Measurements from ENCODE around the gene SLC6A11.

The SLC6A11 gene

GRCh38 chr3:10925436-10926255 lies 109.6 kb downstream of the SLC6A11 start:
- Mint-ChIP-seq H3K4me1 (no peaks in the 10 kb centered on the region), H3K27ac (no peak overlapping the region), H3K4me3 (no peak overlapping the region), H3K9me3 (peaks cover 3% of the 10 kb centered on the region), H3K36me3 (no peaks in the 10 kb centered on the region)
- DNase-seq (ENCODE audit: low spot score in 2 of 2) (no peak), ATAC-seq (no peak)

GRCh38 chr3:10926256-10926810 lies 110.3 kb downstream of the SLC6A11 start:
- no peak for DNase-seq (ENCODE audit: low spot score in 2 of 2)
- no peaks in the 10 kb centered on the region for H3K9me3 Mint-ChIP-seq
- no peaks in the 10 kb centered on the region for H3K36me3 Mint-ChIP-seq
- no peak overlapping the region for H3K4me3 Mint-ChIP-seq
- ATAC-seq = no peak
- H3K27ac Mint-ChIP-seq = no peak overlapping the region
- no peaks in the 10 kb centered on the region for H3K4me1 Mint-ChIP-seq

DNA sequence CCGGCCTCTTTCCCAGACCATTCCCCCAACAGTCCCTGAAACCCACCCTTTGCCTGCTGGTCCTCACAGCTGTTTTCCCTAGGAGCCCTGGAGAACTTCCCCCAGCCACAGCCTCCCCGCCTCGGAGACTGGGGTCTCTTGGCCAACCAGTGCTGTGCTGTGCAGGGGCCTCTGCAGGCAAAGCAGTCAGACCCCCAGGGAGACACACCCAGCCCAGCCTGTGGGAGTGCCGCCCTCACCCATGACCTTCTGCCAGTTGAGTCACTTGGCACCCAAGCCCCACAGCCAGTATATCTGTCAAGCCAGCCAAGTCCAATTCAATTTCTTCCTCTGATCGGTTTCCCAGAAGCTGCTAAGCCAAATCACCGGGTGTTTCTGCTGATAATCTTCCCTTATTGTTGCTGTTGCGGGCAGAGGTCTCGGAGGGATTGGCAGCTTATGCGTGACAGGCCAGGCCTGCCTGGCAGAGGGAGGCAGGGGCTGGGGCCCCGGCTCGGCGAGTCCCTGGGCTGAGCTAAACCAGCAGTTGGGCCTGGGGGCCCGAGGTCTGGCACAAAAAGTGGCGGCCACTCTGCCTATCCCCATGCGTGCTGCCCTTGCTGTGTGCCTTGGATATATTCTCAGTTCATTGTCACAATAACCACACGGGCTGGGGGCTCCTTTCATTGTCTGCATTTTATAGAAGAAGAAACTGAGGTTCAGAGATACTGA lies 110.9 kb downstream of the SLC6A11 start:
- H3K9me3 Mint-ChIP-seq = no peaks in the 10 kb centered on the region

GRCh38 chr3:10927551-10927950 lies 111.5 kb downstream of the SLC6A11 start:
- Mint-ChIP-seq H3K4me3 (no peak overlapping the region), H3K36me3 (no peaks in the 10 kb centered on the region), H3K9me3 (no peaks in the 10 kb centered on the region), H3K4me1 (no peaks in the 10 kb centered on the region), H3K27ac (no peak overlapping the region)
- ATAC-seq (no peak), DNase-seq (ENCODE audit: low spot score in 2 of 2) (no peak)

More for the DNA sequence above, 110.9 kb downstream of the SLC6A11 start:
- H3K36me3 Mint-ChIP-seq = no peaks in the 10 kb centered on the region
- H3K27ac Mint-ChIP-seq = no peak overlapping the region
- ATAC-seq (no peak), DNase-seq (ENCODE audit: low spot score in 2 of 2) (no peak)
- no peak overlapping the region for H3K4me3 Mint-ChIP-seq
- H3K4me1 Mint-ChIP-seq = no peaks in the 10 kb centered on the region

DNA sequence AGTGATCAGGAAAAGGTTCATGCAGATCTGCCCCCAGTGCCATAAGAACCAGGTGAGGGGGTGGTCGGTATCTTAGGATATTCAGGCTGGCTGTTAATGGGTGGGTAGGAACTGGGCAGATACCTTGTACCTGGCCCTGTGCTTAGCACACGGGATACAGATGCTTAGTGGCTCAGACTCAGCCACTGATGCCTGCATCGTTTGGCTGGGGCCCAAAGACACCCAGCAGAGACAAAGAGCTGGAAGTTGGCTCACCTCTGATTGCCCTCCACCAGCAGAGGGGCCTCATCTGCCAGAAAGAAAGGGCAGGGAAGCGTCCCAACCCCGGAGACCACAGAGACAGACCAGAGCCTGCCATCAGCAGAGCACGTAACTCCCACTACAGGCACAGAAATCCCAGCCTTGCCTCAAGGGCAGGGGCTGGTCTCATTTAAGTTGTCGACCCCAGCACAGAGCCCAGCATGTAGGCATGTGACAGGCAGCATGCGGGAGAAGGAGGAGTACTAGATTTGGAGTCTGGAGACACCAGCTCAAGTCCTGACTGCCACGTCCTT lies 112.5 kb downstream of the SLC6A11 start:
- H3K4me1 Mint-ChIP-seq = no peaks in the 10 kb centered on the region
- no peak overlapping the region for H3K4me3 Mint-ChIP-seq
- no peak for DNase-seq (ENCODE audit: low spot score in 2 of 2)
- no peaks in the 10 kb centered on the region for H3K9me3 Mint-ChIP-seq
- no peak overlapping the region for H3K27ac Mint-ChIP-seq
- H3K36me3 Mint-ChIP-seq = no peaks in the 10 kb centered on the region
- no peak for ATAC-seq

GRCh38 chr3:10928961-10929471 lies 113.0 kb downstream of the SLC6A11 start:
- ATAC-seq (no peak), DNase-seq (ENCODE audit: low spot score in 2 of 2) (no peak)
- no peak overlapping the region for H3K27ac Mint-ChIP-seq
- no peaks in the 10 kb centered on the region for H3K36me3 Mint-ChIP-seq
- no peaks in the 10 kb centered on the region for H3K4me1 Mint-ChIP-seq
- H3K9me3 Mint-ChIP-seq = no peaks in the 10 kb centered on the region
- no peak overlapping the region for H3K4me3 Mint-ChIP-seq

- DNase-seq (ENCODE audit: low spot score in 2 of 2) (no peak), ATAC-seq (no peak)
- no peaks in the 10 kb centered on the region for H3K36me3 Mint-ChIP-seq
- no peak overlapping the region for H3K4me3 Mint-ChIP-seq
- no peaks in the 10 kb centered on the region for H3K9me3 Mint-ChIP-seq
- no peaks in the 10 kb centered on the region for H3K4me1 Mint-ChIP-seq
- no peak overlapping the region for H3K27ac Mint-ChIP-seq
These were observed 114.1 kb downstream of the SLC6A11 start for GRCh38 chr3:10929978-10930665.

DNA sequence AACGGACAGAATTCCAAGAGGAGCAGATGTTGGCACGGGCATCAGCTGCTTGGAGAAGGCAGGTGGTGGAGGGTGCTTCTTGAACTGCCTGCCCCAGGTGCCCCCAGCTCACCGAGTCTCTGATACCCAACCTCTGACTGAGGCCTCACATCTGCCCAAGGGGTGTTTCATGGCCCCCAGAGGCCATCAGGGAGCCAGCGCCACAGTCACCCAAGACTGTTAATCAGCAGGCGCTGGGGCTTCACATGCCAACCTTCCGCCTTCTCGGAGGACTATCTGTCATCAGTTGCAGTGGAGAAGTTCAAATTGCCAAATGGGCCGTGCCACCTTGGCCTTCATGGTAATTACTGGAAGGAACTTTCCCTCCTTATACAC lies 114.6 kb downstream of the SLC6A11 start:
- DNase-seq (ENCODE audit: low spot score in 2 of 2) = no peak
- ATAC-seq = no peak
- Mint-ChIP-seq H3K4me1 (no peaks in the 10 kb centered on the region), H3K4me3 (no peak overlapping the region), H3K36me3 (no peaks in the 10 kb centered on the region), H3K9me3 (no peaks in the 10 kb centered on the region), H3K27ac (no peak overlapping the region)

GRCh38 chr3:10932596-10932995 lies 116.6 kb downstream of the SLC6A11 start:
- DNase-seq (ENCODE audit: low spot score in 2 of 2) (no peak), ATAC-seq (no peak)
- no peaks in the 10 kb centered on the region for H3K9me3 Mint-ChIP-seq
- H3K36me3 Mint-ChIP-seq = no peaks in the 10 kb centered on the region
- H3K27ac Mint-ChIP-seq = no peak overlapping the region
- H3K4me1 Mint-ChIP-seq = no peaks in the 10 kb centered on the region
- H3K4me3 Mint-ChIP-seq = no peak overlapping the region

GRCh38 chr3:10933021-10933420 lies 117.0 kb downstream of the SLC6A11 start:
- H3K36me3 Mint-ChIP-seq = no peaks in the 10 kb centered on the region
- H3K4me3 Mint-ChIP-seq = no peak overlapping the region
- no peaks in the 10 kb centered on the region for H3K9me3 Mint-ChIP-seq
- DNase-seq (ENCODE audit: low spot score in 2 of 2) (no peak), ATAC-seq (no peak)
- H3K4me1 Mint-ChIP-seq = no peaks in the 10 kb centered on the region
- H3K27ac Mint-ChIP-seq = no peak overlapping the region

DNA sequence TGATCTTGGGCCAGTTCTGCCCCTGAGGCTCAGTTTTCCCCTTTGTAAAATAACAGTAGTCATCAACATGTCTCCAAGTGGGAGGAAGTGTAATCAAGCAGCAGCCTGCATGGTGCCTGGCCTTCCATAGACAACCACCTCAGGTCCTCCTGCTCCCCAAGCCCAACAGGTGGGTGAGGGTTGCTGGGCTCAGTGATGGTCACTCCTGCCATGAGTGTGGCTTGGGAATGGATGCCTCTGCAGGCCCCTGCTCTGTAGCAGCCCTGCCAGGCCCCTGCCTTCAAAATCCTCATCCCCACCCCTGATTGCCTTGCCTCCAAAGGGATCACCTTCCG lies 117.4 kb downstream of the SLC6A11 start:
- ATAC-seq = no peak
- H3K36me3 Mint-ChIP-seq = no peaks in the 10 kb centered on the region
- no peak for DNase-seq (ENCODE audit: low spot score in 2 of 2)
- no peaks in the 10 kb centered on the region for H3K4me1 Mint-ChIP-seq
- H3K4me3 Mint-ChIP-seq = no peak overlapping the region
- no peak overlapping the region for H3K27ac Mint-ChIP-seq
- H3K9me3 Mint-ChIP-seq = no peaks in the 10 kb centered on the region

- Mint-ChIP-seq H3K9me3 (no peaks in the 10 kb centered on the region), H3K27ac (no peak overlapping the region), H3K4me3 (no peak overlapping the region), H3K4me1 (no peaks in the 10 kb centered on the region), H3K36me3 (no peaks in the 10 kb centered on the region)
- ATAC-seq = no peak
- no peak for DNase-seq (ENCODE audit: low spot score in 2 of 2)
These were observed 117.9 kb downstream of the SLC6A11 start for GRCh38 chr3:10933805-10934481.

DNA sequence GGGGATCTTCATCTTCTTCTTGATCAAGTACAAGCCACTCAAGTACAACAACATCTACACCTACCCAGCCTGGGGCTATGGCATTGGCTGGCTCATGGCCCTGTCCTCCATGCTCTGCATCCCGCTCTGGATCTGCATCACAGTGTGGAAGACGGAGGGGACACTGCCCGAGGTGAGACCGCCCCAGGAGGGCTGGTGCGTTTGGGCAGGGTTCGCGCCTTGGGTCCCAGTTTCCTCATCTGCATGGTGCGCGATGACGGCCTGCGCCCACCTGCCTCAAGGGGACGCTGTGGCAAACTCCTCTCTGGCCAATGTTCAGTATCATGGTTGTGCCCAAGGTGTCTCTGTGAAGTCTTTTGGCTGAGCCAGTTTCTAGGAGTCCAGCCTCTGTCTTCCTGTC lies 119.0 kb downstream of the SLC6A11 start:
- Mint-ChIP-seq H3K36me3 (no peaks in the 10 kb centered on the region), H3K9me3 (no peaks in the 10 kb centered on the region), H3K27ac (no peak overlapping the region), H3K4me1 (no peaks in the 10 kb centered on the region), H3K4me3 (no peak overlapping the region)
- ATAC-seq = no peak
- DNase-seq (ENCODE audit: low spot score in 2 of 2) = no peak

DNA sequence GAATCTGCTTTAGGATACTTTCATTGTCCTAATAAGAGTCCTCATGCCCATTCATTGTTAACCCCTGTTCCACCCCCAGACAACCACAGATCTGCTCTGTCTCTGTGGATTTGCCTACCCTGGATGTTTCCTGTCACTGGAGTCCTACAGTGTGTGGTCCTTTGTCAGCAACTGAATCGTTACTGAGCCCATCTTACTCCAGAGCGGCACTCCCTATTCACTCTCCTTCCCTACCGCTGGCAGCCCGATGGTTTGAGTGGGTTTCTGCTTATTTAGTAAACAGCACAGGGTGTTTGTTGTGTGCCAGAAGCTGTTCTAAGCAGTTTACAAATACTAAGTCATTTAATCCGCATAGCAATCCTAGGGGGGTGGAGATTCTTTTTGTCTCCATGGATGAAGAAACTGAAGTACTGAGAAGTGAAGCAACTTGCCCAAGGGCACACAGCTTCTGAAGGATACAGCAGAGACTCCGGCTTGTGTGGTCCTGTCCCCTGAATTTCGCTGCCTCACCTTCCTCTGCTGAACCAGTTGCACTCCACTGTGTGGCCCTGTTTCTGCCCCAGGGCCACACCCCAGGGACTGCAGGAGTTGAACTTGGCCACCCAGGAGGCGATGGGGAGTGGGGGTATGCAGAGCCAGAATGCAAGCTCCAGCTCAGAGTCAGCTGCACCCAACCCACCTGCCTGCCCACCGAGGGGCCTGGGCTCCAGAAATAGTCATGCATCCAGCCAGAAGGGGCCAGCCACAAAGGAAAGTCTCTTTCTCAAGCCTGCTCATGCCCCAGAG lies 120.0 kb downstream of the SLC6A11 start:
- DNase-seq (ENCODE audit: low spot score in 2 of 2) (no peak), ATAC-seq (no peak)
- no peak overlapping the region for H3K27ac Mint-ChIP-seq

More for the DNA sequence above, 120.0 kb downstream of the SLC6A11 start:
- Mint-ChIP-seq H3K4me3 (no peak overlapping the region), H3K9me3 (no peaks in the 10 kb centered on the region), H3K4me1 (no peaks in the 10 kb centered on the region), H3K36me3 (no peaks in the 10 kb centered on the region)

Data from stimulated activated effector memory CD8-positive, alpha-beta T cell treated with anti-CD3 and anti-CD28 coated beads, Interleukin-12 subunit alpha, Interleukin-12 subunit beta, amount 100 ng/mL, for 72 hours (primary cell).